ENCODE results near the gene JUP. TPM values are rescaled to one million over a fixed set of nuclear protein-coding genes. Genes with fewer than 3 reads are reported as not detected.

Gene JUP
- total RNA-seq, 2 donors from 2014 or later = 317 to 353 TPM

DNA sequence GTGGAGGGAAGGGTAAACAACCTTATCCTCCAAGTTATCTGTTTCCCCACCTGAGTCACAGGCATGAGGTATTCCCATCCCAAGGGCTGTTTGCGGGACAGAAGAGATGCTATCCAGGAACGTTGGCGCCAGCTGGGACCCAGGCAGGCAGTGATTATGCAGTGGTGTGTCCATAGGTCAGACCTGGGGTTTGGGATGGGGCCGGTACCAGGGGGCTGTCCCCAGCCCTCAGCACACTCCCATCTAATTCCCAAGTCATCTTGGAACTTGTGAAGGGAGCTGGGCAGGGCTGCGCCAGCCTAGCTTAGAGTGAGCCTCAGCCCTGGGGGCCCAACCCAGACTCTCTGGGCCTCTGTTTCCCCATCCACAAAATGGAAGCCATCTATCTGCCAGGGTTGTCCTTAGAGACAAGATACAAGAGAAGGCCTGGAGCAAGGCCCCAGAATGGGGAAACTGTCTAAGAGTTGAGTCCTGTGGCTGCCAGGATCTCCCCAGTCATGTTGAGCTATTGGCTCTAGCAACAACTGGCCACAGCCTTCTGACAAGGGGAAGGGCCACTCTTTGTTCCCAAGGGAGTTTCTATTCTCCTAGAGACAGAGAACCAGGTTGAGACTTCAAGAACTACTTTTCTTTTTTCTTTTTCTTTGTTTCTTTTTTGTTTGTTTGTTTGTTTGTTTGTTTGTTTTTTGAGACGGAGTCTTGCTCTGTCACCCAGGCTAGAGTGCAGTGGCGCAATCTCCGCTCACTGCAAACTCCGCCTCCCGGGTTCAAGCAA lies 9.8 kb upstream of the JUP start:
- Histone ChIP-seq H3K27me3 (no peaks in the 10 kb centered on the region), H3K4me3 (no peak overlapping the region), H3K9me3 (no peaks in the 10 kb centered on the region), H3K4me1 (peaks cover 18% of the 10 kb centered on the region), H3K27ac (no peak overlapping the region), H3K9ac (ENCODE audit: low read depth in 2 of 2, low read length in 2 of 2) (no peak overlapping the region), H3K36me3 (no peaks in the 10 kb centered on the region)
- DNase-seq = no peak
- intact Hi-C loops (cut with DNase I) = no loop called here
- no peak for TF ChIP-seq CTCF (IDR thresholded peaks at IDR 0.05)

GRCh38 chr17:41794540-41794975 lies 8.0 kb upstream of the JUP start:
- no peak for DNase-seq
- Histone ChIP-seq H3K27ac (peak overlapping the region; percentile 79), H3K9ac (ENCODE audit: low read depth in 2 of 2, low read length in 2 of 2) (no peak overlapping the region)

DNA sequence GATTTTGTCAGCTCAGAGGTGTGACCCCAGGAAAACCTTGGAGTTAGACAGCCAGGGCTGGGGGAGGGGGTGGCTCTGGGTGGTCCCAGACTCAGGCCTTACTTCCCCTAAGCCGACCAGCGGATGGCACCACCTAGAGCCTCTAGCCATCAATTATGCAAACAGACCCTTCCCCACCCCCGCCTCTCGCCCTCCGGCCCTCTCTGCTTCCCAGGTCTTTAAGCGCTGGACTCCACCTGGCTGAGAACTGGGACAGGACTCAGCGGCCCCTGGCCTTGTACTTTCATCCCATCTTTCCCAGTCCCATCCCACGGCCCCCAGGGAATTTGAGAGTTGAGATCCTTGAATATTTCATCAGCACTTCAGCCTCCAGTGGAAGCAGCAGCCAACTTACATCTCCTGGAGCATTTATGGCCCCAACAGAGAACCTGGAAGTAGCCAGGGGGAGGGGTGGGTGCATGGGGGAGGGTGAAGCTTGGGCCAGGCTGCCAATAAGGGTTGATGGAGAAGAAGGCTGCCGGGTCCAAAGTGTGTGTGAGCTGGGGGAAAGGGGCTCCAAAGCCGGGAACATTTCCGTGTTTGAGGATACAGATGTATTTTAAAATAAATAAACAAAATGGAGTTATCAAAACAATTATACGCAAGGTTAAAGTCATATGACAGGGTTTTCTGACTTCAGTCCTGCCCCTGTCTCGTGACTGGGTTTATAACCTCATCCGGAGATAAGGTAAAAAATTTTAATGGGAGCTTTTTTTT lies 7.5 kb upstream of the JUP start:
- Histone ChIP-seq H3K4me1 (peaks cover 16% of the 10 kb centered on the region), H3K36me3 (no peaks in the 10 kb centered on the region), H3K9ac (ENCODE audit: low read depth in 2 of 2, low read length in 2 of 2) (peak overlapping the region; percentile 41 to 82), H3K27me3 (no peaks in the 10 kb centered on the region), H3K4me3 (no peak overlapping the region), H3K27ac (peak overlapping the region; percentile 79), H3K9me3 (no peaks in the 10 kb centered on the region)
- intact Hi-C loops (cut with DNase I) = no loop called here
- DNase-seq = peak; percentile 62
- no peak for TF ChIP-seq CTCF (IDR thresholded peaks at IDR 0.05)

More at GRCh38 chr17:41794540-41794975, 8.0 kb upstream of the JUP start:
- H3K36me3 ChIP-seq = no peaks in the 10 kb centered on the region
- no peaks in the 10 kb centered on the region for H3K9me3 ChIP-seq
- H3K4me3 ChIP-seq = no peak overlapping the region
- no peak for TF ChIP-seq CTCF (IDR thresholded peaks at IDR 0.05)
- intact Hi-C loops (cut with DNase I) = no loop called here
- H3K27me3 ChIP-seq = no peaks in the 10 kb centered on the region
- H3K4me1 ChIP-seq = peaks cover 16% of the 10 kb centered on the region

GRCh38 chr17:41792845-41793783 lies 6.6 kb upstream of the JUP start:
- Histone ChIP-seq H3K4me1 (peaks cover 16% of the 10 kb centered on the region), H3K27ac (peak overlapping the region; percentile 79), H3K9ac (ENCODE audit: low read depth in 2 of 2, low read length in 2 of 2) (peak overlapping the region; percentile 41 to 82), H3K9me3 (no peaks in the 10 kb centered on the region), H3K4me3 (no peak overlapping the region), H3K36me3 (no peaks in the 10 kb centered on the region), H3K27me3 (no peaks in the 10 kb centered on the region)
- TF ChIP-seq CTCF (IDR thresholded peaks at IDR 0.05) = no peak
- DNase-seq = peak; percentile 86
- intact Hi-C loops (cut with DNase I) = no loop called here

- Histone ChIP-seq H3K27me3 (no peaks in the 10 kb centered on the region), H3K9ac (ENCODE audit: low read depth in 2 of 2, low read length in 2 of 2) (peak overlapping the region in 1 of 2 donors; percentile 92), H3K4me1 (peaks cover 6% of the 10 kb centered on the region), H3K27ac (peak overlapping the region; percentile 65), H3K9me3 (no peaks in the 10 kb centered on the region), H3K36me3 (no peaks in the 10 kb centered on the region), H3K4me3 (no peak overlapping the region)
- DNase-seq = no peak
- TF ChIP-seq CTCF (IDR thresholded peaks at IDR 0.05) = no peak
- intact Hi-C loops (cut with DNase I) = no loop called here
Observed at GRCh38 chr17:41787021-41787418, 509 bp upstream of the JUP start.

All from colonic mucosa (tissue), 4 donors.